ENCODE data around the gene FAM209A.
"Not testable (repeated sequence)": the region's sequence is repeated elsewhere in the genome, so short reads cannot be mapped to it uniquely, and the experiment has no call there.

The FAM209A gene

GRCh38 chr20:56517211-56517610, 7.3 kb upstream of the FAM209A start:
- H3K27me3 ChIP-seq (replicated peaks; ENCODE audit: control insufficient read depth, insufficient read depth, low read length) = no peaks in the 10 kb centered on the region
- no peak for DNase-seq (ENCODE audit: extremely low read depth, insufficient read length)
- H3K36me3 ChIP-seq (ENCODE audit: control insufficient read depth, insufficient read depth, low read length) = peaks cover 29% of the 10 kb centered on the region
- TF ChIP-seq CTCF (IDR thresholded peaks at IDR 0.05; ENCODE audit: insufficient read depth, low read length, poor library complexity, severe bottlenecking) = no peak
- H3K4me3 ChIP-seq (replicated peaks; ENCODE audit: low read depth, low read length) = no peak overlapping the region

GRCh38 chr20:56517641-56518040, 6.9 kb upstream of the FAM209A start:
- no peak for TF ChIP-seq CTCF (IDR thresholded peaks at IDR 0.05; ENCODE audit: insufficient read depth, low read length, poor library complexity, severe bottlenecking)
- no peak for DNase-seq (ENCODE audit: extremely low read depth, insufficient read length)
- Histone ChIP-seq H3K4me3 (replicated peaks; ENCODE audit: low read depth, low read length) (no peak overlapping the region), H3K27me3 (replicated peaks; ENCODE audit: control insufficient read depth, insufficient read depth, low read length) (no peaks in the 10 kb centered on the region), H3K36me3 (ENCODE audit: control insufficient read depth, insufficient read depth, low read length) (peaks cover 28% of the 10 kb centered on the region)

- no peaks in the 10 kb centered on the region for H3K27me3 ChIP-seq (replicated peaks; ENCODE audit: control insufficient read depth, insufficient read depth, low read length)
- no peak for DNase-seq (ENCODE audit: extremely low read depth, insufficient read length)
- no peak for TF ChIP-seq CTCF (IDR thresholded peaks at IDR 0.05; ENCODE audit: insufficient read depth, low read length, poor library complexity, severe bottlenecking)
- peaks cover 26% of the 10 kb centered on the region for H3K36me3 ChIP-seq (ENCODE audit: control insufficient read depth, insufficient read depth, low read length)
- no peak overlapping the region for H3K4me3 ChIP-seq (replicated peaks; ENCODE audit: low read depth, low read length)
Observed at GRCh38 chr20:56518126-56518525, 6.4 kb upstream of the FAM209A start.

- no peak for DNase-seq (ENCODE audit: extremely low read depth, insufficient read length)
- TF ChIP-seq CTCF (IDR thresholded peaks at IDR 0.05; ENCODE audit: insufficient read depth, low read length, poor library complexity, severe bottlenecking) = no peak
- H3K27me3 ChIP-seq (replicated peaks; ENCODE audit: control insufficient read depth, insufficient read depth, low read length) = no peaks in the 10 kb centered on the region
- no peak overlapping the region for H3K4me3 ChIP-seq (replicated peaks; ENCODE audit: low read depth, low read length)
- H3K36me3 ChIP-seq (ENCODE audit: control insufficient read depth, insufficient read depth, low read length) = peaks cover 22% of the 10 kb centered on the region
Observed at GRCh38 chr20:56518721-56519398, 5.7 kb upstream of the FAM209A start.

- Histone ChIP-seq H3K36me3 (ENCODE audit: control insufficient read depth, insufficient read depth, low read length) (peaks cover 22% of the 10 kb centered on the region), H3K27me3 (replicated peaks; ENCODE audit: control insufficient read depth, insufficient read depth, low read length) (no peaks in the 10 kb centered on the region), H3K4me3 (replicated peaks; ENCODE audit: low read depth, low read length) (no peak overlapping the region)
- no peak for DNase-seq (ENCODE audit: extremely low read depth, insufficient read length)
- no peak for TF ChIP-seq CTCF (IDR thresholded peaks at IDR 0.05; ENCODE audit: insufficient read depth, low read length, poor library complexity, severe bottlenecking)
Observed at GRCh38 chr20:56519551-56519950, 5.0 kb upstream of the FAM209A start.

GRCh38 chr20:56520180-56520579, 4.4 kb upstream of the FAM209A start:
- DNase-seq (ENCODE audit: extremely low read depth, insufficient read length) = no peak
- H3K27me3 ChIP-seq (replicated peaks; ENCODE audit: control insufficient read depth, insufficient read depth, low read length) = no peaks in the 10 kb centered on the region
- H3K36me3 ChIP-seq (ENCODE audit: control insufficient read depth, insufficient read depth, low read length) = peaks cover 22% of the 10 kb centered on the region
- no peak for TF ChIP-seq CTCF (IDR thresholded peaks at IDR 0.05; ENCODE audit: insufficient read depth, low read length, poor library complexity, severe bottlenecking)
- H3K4me3 ChIP-seq (replicated peaks; ENCODE audit: low read depth, low read length) = no peak overlapping the region

- peaks cover 22% of the 10 kb centered on the region for H3K36me3 ChIP-seq (ENCODE audit: control insufficient read depth, insufficient read depth, low read length)
- H3K4me3 ChIP-seq (replicated peaks; ENCODE audit: low read depth, low read length); H3K27me3 ChIP-seq (replicated peaks; ENCODE audit: control insufficient read depth, insufficient read depth, low read length); DNase-seq (ENCODE audit: extremely low read depth, insufficient read length): not testable (repeated sequence)
Observed at GRCh38 chr20:56520746-56521354, 3.7 kb upstream of the FAM209A start.
